Activated naive CD4-positive, alpha-beta T cell treated with anti-CD3 and anti-CD28 coated beads, Interleukin-2, amount 50 U/mL, for 24 hours (primary cell): ENCODE measurements around the gene TPTE2.
"Not testable (repeated sequence)": the region's sequence is repeated elsewhere in the genome, so short reads cannot be mapped to it uniquely, and the experiment has no call there.

Source experiments
- H3K27ac Mint-ChIP-seq: one replicate; pipeline ENCODE4 v1.8.0; 2021; ENCODE audit warnings: mild to moderate bottlenecking, mixed read lengths
- H3K27me3 Mint-ChIP-seq: one replicate; pipeline ENCODE4 v1.8.0; 2021; ENCODE audit warnings: mixed read lengths
- H3K36me3 Mint-ChIP-seq: one replicate; pipeline ENCODE4 v1.8.0; 2021; ENCODE audit warnings: mixed read lengths
- H3K4me1 Mint-ChIP-seq: one replicate; pipeline ENCODE4 v1.8.0; 2021; ENCODE audit warnings: mixed read lengths
- H3K4me3 Mint-ChIP-seq: one replicate; pipeline ENCODE4 v1.8.0; 2021; ENCODE audit warnings: mild to moderate bottlenecking, mixed read lengths
- H3K9me3 Mint-ChIP-seq: one replicate; pipeline ENCODE4 v1.8.0; 2021; ENCODE audit warnings: mixed read lengths

The TPTE2 gene

DNA sequence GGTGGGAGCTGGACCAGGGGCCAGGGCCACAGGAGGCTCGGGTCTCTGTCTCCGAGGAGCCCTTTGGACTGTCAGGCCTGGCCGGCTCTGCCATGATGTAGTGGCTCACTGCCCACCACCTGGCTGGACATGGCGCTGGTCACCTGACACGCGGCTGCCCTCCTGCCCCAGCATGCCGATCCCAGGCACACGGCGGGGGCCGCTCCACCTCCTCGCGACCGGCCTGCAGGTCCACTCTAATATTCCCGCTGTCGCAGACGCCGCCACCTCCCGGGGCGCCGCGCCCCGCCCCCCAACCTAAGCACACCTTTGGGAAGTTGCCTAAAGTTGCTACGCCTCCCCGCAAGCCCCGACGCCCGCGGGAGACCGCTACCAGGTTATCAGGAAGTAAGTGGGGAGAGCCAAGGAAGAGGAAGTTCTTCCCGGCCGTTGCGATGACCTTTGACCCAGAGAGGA is at the start of gene TPTE2:
TPTE2 (minus strand) TSS at position 406 of the 456 bp plus-strand sequence. CDS start 58,298 bp downstream, outside the sequence.
- H3K4me1 Mint-ChIP-seq, H3K27ac Mint-ChIP-seq, H3K27me3 Mint-ChIP-seq, H3K36me3 Mint-ChIP-seq, H3K4me3 Mint-ChIP-seq, H3K9me3 Mint-ChIP-seq: not testable (repeated sequence)

DNA sequence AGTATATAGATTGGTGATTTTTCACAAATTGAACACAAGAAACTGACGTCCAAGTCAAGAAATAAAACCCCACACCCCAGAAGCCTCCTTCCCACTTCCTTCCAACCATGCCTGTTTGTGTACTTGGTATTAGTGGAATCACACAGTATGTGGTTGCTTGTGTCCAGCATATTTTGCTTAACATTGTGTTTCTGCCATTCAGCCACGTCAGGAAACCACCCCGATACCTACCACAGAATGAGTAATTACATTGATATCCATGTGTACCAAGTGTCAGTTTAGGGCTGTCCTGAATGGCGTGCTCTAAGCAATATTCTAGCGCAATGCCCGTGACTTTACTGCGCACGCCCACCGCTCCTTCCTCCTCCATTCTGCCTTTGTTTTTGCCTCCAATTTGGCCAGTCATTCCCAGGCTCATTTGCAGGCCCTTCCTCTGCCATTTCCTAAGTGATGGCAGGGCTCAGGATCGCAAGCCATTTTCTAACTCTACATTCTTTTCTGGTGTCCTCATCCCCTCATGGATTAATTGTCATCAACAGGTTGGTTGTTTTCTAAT is 46.3 kb upstream of the TPTE2 start:
- Mint-ChIP-seq H3K27me3 (peaks cover 23% of the 10 kb centered on the region), H3K4me3 (no peak overlapping the region), H3K4me1 (no peaks in the 10 kb centered on the region), H3K27ac (no peak overlapping the region), H3K9me3 (no peaks in the 10 kb centered on the region), H3K36me3 (peaks cover 4% of the 10 kb centered on the region)

DNA sequence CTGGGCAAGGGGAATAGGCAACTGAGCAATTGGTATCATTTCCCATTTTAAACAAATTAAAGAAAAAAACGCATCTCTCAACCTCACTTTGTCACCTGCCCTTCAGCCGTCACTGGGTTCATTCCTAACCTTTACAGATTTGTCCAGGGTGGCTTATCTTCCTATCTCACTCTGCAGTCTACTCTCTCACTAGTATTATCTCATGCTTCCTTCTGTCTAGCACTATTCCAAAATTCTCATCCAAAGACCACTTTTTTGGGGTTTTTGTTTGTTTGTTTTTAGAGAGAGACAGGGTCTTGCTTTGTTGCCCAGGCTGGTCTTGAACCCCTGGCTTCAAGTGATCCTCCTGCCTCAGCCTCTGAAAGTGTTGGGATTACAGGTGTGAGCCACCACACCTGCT is 45.4 kb upstream of the TPTE2 start:
- H3K4me3 Mint-ChIP-seq: no peak overlapping the region

GRCh38 chr13:19606152-19606551 is 44.8 kb upstream of the TPTE2 start:
- Mint-ChIP-seq H3K9me3 (no peaks in the 10 kb centered on the region), H3K4me1 (no peaks in the 10 kb centered on the region), H3K36me3 (peaks cover 4% of the 10 kb centered on the region), H3K27me3 (peaks cover 23% of the 10 kb centered on the region), H3K27ac (no peak overlapping the region), H3K4me3 (no peak overlapping the region)

More for the DNA sequence above, 45.4 kb upstream of the TPTE2 start:
- H3K27ac Mint-ChIP-seq: no peak overlapping the region
- peaks cover 4% of the 10 kb centered on the region for H3K36me3 Mint-ChIP-seq
- no peaks in the 10 kb centered on the region for H3K4me1 Mint-ChIP-seq
- no peaks in the 10 kb centered on the region for H3K9me3 Mint-ChIP-seq
- H3K27me3 Mint-ChIP-seq: peaks cover 23% of the 10 kb centered on the region

- H3K4me1 Mint-ChIP-seq: no peaks in the 10 kb centered on the region
- peaks cover 4% of the 10 kb centered on the region for H3K36me3 Mint-ChIP-seq
- H3K27ac Mint-ChIP-seq: no peak overlapping the region
- peaks cover 23% of the 10 kb centered on the region for H3K27me3 Mint-ChIP-seq
- no peaks in the 10 kb centered on the region for H3K9me3 Mint-ChIP-seq
- no peak overlapping the region for H3K4me3 Mint-ChIP-seq
Measured at GRCh38 chr13:19605161-19605955, 44.0 kb upstream of the TPTE2 start.

GRCh38 chr13:19604306-19604705 is 43.0 kb upstream of the TPTE2 start:
- Mint-ChIP-seq H3K36me3 (peaks cover 4% of the 10 kb centered on the region), H3K4me1 (no peaks in the 10 kb centered on the region), H3K9me3 (no peaks in the 10 kb centered on the region), H3K4me3 (no peak overlapping the region), H3K27ac (no peak overlapping the region), H3K27me3 (peaks cover 31% of the 10 kb centered on the region)

DNA sequence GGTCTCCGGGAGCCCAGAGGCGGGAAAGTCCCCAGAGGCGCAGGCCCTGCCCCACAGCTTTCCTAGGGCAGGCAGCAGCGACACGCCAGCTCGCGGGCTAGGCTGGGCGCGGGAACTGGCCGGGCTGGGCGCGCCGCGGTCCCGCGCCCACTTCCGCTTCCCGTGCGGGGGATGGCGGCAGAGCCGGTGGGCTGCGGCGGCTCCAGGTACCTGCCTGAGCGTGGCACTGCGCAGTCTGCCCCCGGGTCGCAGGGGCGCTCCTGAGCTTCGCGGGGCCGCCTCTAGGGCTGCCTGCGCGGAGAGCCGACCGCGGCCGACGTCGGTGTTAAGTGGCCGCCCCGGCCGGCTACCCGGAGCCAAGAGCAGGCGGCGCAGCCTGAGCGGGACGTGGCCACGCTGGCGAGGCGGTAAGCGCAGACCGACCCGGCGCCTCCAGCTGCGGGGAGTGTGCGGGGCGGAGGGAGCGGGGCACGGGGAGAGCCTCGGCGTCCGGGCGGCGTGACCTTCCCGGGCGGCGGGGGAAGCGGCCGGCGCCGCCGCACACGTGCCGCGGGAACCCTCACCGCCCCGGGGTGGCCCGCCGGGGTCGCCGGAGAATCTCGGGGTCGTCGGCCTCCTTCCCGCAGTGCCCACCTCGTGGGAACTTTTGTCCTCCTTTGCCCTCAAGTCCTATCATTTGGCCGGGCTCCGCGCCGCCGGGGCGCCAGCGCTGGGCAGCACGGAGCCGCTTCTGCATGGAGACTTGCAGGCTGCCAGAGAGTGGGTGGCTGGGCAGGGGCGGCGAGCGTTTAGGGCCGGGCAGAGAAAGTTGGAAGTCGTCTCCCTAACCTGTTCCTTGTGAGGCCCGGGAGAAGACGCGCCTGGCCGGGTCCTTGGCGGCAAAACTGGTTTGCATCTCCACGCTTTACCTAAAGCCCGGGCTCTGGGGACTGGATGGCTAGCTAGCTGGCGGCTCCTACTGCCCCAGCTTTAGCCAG is 40.7 kb upstream of the TPTE2 start:
- H3K9me3 Mint-ChIP-seq: no peaks in the 10 kb centered on the region
- H3K27me3 Mint-ChIP-seq: peaks cover 36% of the 10 kb centered on the region
- H3K4me3 Mint-ChIP-seq: peak overlapping the region; percentile 52
- peaks cover 2% of the 10 kb centered on the region for H3K36me3 Mint-ChIP-seq
- no peaks in the 10 kb centered on the region for H3K4me1 Mint-ChIP-seq
- H3K27ac Mint-ChIP-seq: no peak overlapping the region

- no peaks in the 10 kb centered on the region for H3K4me1 Mint-ChIP-seq
- no peaks in the 10 kb centered on the region for H3K36me3 Mint-ChIP-seq
- H3K27me3 Mint-ChIP-seq: peaks cover 25% of the 10 kb centered on the region
- no peaks in the 10 kb centered on the region for H3K9me3 Mint-ChIP-seq
- H3K4me3 Mint-ChIP-seq: no peak overlapping the region
- no peak overlapping the region for H3K27ac Mint-ChIP-seq
Measured at GRCh38 chr13:19597523-19597922, 36.2 kb upstream of the TPTE2 start.

DNA sequence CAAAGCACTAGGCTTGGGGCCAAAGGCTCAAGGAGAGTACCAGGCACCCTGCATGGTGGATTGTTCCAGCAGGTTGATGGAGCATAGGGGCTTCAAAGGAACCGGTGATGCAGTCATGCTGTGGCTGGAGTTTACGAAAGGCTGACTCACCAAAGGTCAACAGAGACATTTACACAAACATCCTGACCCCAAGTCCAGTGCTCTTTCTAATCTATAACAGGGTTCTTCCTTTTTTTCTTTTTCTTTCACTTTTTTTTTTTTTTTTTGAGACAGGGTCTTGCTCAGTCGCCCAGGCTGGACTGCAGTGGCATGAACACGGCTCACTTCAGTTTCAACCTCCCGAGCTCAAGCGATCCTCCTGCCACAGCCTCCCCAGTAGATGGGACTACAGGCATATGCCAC is 35.6 kb upstream of the TPTE2 start:
- Mint-ChIP-seq H3K27me3 (peaks cover 25% of the 10 kb centered on the region), H3K27ac (no peak overlapping the region), H3K9me3 (no peaks in the 10 kb centered on the region), H3K36me3 (no peaks in the 10 kb centered on the region), H3K4me1 (no peaks in the 10 kb centered on the region), H3K4me3 (no peak overlapping the region)

DNA sequence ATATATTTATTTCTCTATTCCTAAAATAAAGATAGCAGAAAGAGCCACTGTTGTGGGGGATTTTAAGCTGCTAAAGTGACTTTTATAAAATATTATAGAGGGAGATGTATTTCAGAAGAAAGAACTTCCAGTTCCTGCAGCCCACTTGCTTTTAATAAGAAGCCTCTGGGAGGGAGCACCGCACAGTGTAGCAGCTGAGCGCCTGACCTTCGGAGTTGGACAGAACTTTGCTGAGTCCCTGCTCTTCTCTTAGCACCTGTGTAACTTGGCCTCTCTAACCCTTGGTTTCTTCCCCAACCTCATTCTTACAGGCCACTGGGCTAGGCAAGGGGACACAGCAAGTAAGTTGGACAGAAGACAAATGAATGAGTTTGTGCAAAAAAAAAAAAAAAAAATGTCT is 34.8 kb upstream of the TPTE2 start:
- no peaks in the 10 kb centered on the region for H3K4me1 Mint-ChIP-seq

GRCh38 chr13:19592657-19593180 is 31.4 kb upstream of the TPTE2 start:
- H3K27me3 Mint-ChIP-seq: peaks cover 10% of the 10 kb centered on the region
- H3K4me3 Mint-ChIP-seq: no peak overlapping the region
- H3K4me1 Mint-ChIP-seq: peaks cover 6% of the 10 kb centered on the region
- no peaks in the 10 kb centered on the region for H3K9me3 Mint-ChIP-seq
- H3K27ac Mint-ChIP-seq: no peak overlapping the region
- H3K36me3 Mint-ChIP-seq: no peaks in the 10 kb centered on the region

More for the DNA sequence above, 34.8 kb upstream of the TPTE2 start:
- no peaks in the 10 kb centered on the region for H3K36me3 Mint-ChIP-seq
- H3K27ac Mint-ChIP-seq: no peak overlapping the region
- H3K9me3 Mint-ChIP-seq: no peaks in the 10 kb centered on the region
- H3K4me3 Mint-ChIP-seq: no peak overlapping the region
- H3K27me3 Mint-ChIP-seq: peaks cover 25% of the 10 kb centered on the region

DNA sequence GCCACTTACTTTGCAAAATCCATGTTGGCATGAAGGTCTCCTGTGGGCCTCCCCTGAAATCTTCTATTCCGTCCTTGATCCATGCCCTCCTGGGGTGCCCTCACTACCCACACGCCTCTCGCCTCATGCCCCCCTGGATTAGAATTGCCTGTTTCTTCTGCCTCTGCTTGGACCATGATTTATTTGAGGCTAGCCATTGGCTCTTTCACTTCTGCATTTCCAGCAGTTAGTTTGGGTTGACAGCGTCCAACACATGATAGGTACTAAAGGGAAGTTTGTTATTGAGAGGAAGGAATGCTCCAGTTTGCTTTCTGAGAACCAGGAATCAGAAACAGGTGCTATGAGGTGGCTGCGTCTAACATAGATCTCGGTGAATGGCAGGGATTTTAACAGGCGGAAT is 30.5 kb upstream of the TPTE2 start:
- Mint-ChIP-seq H3K4me3 (no peak overlapping the region), H3K4me1 (peaks cover 15% of the 10 kb centered on the region), H3K27ac (no peak overlapping the region), H3K27me3 (peaks cover 9% of the 10 kb centered on the region), H3K36me3 (no peaks in the 10 kb centered on the region), H3K9me3 (no peaks in the 10 kb centered on the region)

DNA sequence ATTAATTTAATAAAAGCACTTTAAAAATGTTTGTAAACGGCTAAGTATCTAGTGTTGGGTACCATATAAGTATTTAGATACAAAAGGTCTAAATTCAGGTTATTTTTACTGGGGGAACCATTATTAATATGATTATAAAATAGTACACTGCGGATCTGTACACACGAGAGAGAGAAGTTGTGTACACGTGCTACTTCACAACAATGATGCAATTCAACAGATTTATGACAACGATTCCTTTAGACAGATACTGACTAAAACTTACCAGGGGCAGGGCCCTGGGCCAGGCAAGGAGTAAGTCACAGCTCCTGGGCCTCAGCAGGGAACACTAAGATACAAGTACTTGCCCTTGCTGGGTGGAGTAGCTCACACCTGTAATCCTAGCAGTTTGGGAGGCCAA is 29.1 kb upstream of the TPTE2 start:
- Mint-ChIP-seq H3K9me3 (no peaks in the 10 kb centered on the region), H3K36me3 (peaks cover 2% of the 10 kb centered on the region), H3K4me1 (peaks cover 20% of the 10 kb centered on the region), H3K4me3 (no peak overlapping the region), H3K27me3 (peaks cover 2% of the 10 kb centered on the region), H3K27ac (no peak overlapping the region)

DNA sequence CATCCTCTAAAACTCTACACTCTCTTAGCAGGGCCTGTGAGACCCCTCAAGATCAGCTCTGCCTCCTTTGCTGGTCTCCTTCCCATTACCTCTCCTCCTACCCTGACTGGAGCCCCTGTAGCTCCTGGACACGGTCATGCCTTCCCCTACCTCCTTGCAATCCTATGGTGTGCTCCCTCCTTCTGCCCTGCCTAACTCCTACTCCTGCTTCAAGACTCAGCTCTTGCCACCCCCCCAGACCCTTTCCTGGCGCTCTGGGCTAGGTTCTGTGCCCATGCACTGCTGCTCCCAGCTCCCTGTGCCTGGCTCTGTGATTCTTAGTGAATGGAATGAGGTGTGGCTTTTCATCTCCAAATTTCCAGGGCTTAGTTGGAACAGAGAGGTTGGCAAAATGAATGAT is 28.0 kb upstream of the TPTE2 start:
- H3K27me3 Mint-ChIP-seq: no peaks in the 10 kb centered on the region
- no peak overlapping the region for H3K27ac Mint-ChIP-seq
- H3K36me3 Mint-ChIP-seq: peaks cover 2% of the 10 kb centered on the region
- no peak overlapping the region for H3K4me3 Mint-ChIP-seq
- H3K4me1 Mint-ChIP-seq: peaks cover 20% of the 10 kb centered on the region
- H3K9me3 Mint-ChIP-seq: no peaks in the 10 kb centered on the region

DNA sequence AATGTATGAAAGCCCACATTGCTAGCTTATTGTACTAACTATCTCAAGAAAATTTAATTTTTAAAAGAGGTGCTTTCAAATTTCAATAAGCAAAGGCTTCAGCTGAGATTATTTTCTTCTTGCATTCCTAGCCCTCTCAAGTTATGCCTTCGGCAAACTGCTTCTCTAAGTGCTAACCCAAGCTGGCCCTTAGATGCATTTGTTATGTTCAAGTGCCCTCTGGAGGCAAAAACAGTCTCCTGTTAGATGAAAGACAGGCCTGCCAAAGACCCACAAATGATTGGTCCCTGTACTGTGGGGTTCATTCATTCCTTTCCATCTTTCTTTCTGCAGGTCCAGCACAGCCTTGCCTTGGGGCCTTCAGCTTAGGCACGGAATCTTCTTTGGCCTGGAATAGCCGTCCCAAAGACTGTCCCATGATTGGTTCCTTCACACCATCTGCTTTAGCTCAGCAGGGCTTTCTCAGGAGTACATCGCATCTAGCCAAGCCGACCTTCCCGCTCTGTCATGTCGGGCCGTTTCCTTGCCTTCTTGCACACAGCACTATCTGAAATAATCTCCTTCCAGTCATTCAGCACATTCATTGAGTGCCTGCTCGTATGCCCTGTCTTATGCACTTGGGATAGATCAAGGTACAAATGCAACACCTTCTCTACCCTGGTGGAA is 26.4 kb upstream of the TPTE2 start:
- peaks cover 6% of the 10 kb centered on the region for H3K9me3 Mint-ChIP-seq
- H3K36me3 Mint-ChIP-seq: peaks cover 2% of the 10 kb centered on the region
- H3K27me3 Mint-ChIP-seq: no peaks in the 10 kb centered on the region
- peak overlapping the region; percentile 86 for H3K4me3 Mint-ChIP-seq
- H3K27ac Mint-ChIP-seq: peak overlapping the region; percentile 97
- peaks cover 20% of the 10 kb centered on the region for H3K4me1 Mint-ChIP-seq
